Endothelial cell of umbilical vein (primary cell): ENCODE data around the gene KCNA5. TPM values are rescaled to one million over a fixed set of nuclear protein-coding genes. Genes with fewer than 3 reads are reported as not detected.

Source experiments
- BruUV-seq: library from RNA; stranded (reverse); fragments of 400-500 nt; replicated peaks from 2 replicates; lab custom pipeline; 2021; lab: Mats Ljungman, UMichigan
- CTCF ChIA-PET: fragments of 300-600, 350-600 bp; sonication (Branson Sonifier 250); formaldehyde crosslinking; loops from one replicate; lab custom pipeline; 2021; ENCODE audit warnings: antibody characterized with exemption, inconsistent platforms; lab: Charles Lee
- POLR2A ChIA-PET: fragments of 300-600, 350-600 bp; sonication (Branson Sonifier 250); formaldehyde crosslinking; loops from one replicate; lab custom pipeline; 2021; ENCODE audit warnings: antibody characterized with exemption, inconsistent platforms; lab: Charles Lee
- DNase-seq: peaks from one replicate; pipeline ENCODE4 v3.0.0-alpha.2; 2011; ENCODE audit warnings: low read depth, low spot score
- FAIRE-seq: peaks from 2 replicates; lab custom pipeline; 2011; peaks lifted over from hg19 to GRCh38; lab: Jason Lieb, UNC
- H2AFZ ChIP-seq: 2 replicates; pipeline ENCODE4 v1.6.0; 2012; ENCODE audit warnings: low read depth, low read length, control low read depth, inconsistent platforms
- H3K27ac ChIP-seq: 2 replicates; pipeline ENCODE4 v1.5.1; 2011; ENCODE audit warnings: low read depth, mild to moderate bottlenecking, control low read depth, low read length, moderate library complexity; ENCODE audit not compliant: insufficient read depth
- H3K27me3 ChIP-seq, 2 experiments: 2 replicates each; pipeline versions ENCODE4 v1.6.0 to v1.6.1; 2011; ENCODE audit warnings: low read length in 2 of 2, mixed read lengths in 1 of 2; ENCODE audit not compliant: control insufficient read depth in 2 of 2, insufficient read depth in 2 of 2
- H3K36me3 ChIP-seq, 2 experiments: 2 replicates in 1 of 2; 3 replicates in 1 of 2; pipeline ENCODE4 v1.5.1; 2011; ENCODE audit warnings: low read length in 2 of 2, mild to moderate bottlenecking in 1 of 2, moderate library complexity in 1 of 2; ENCODE audit not compliant: control insufficient read depth in 2 of 2, insufficient read depth in 2 of 2; ENCODE audit errors: extremely low read depth in 1 of 2
- H3K4me1 ChIP-seq: 3 replicates; pipeline ENCODE4 v1.5.1; 2011; ENCODE audit warnings: mild to moderate bottlenecking, low read length; ENCODE audit not compliant: control insufficient read depth, insufficient read depth; ENCODE audit errors: extremely low read depth
- H3K4me2 ChIP-seq: 2 replicates; pipeline ENCODE4 v1.6.1; 2011; ENCODE audit warnings: low read length, control low read depth, mixed read lengths; ENCODE audit not compliant: insufficient read depth
- H3K4me3 ChIP-seq, 3 experiments: fragments of 200-600 bp in 1 of 3; sonication (generic), shearing (Covaris generic) in 1 of 3; replicated peaks in 1 of 3; 2 replicates each; pipeline ENCODE4 v1.5.1; 2011 to 2016; ENCODE audit warnings: control low read depth in 3 of 3, low read length in 3 of 3, mild to moderate bottlenecking in 2 of 3, inconsistent platforms in 1 of 3, low read depth in 1 of 3, moderate library complexity in 1 of 3; ENCODE audit not compliant: insufficient read depth in 1 of 3
- H3K79me2 ChIP-seq: 2 replicates; pipeline ENCODE4 v1.6.0; 2012; ENCODE audit warnings: low read length, inconsistent platforms; ENCODE audit not compliant: control insufficient read depth, insufficient read depth
- H3K9ac ChIP-seq: replicated peaks from 2 replicates; pipeline ENCODE3; 2011; ENCODE audit warnings: low read length, control low read depth; ENCODE audit not compliant: insufficient read depth; ENCODE audit errors: extremely low read depth
- H3K9me1 ChIP-seq: replicated peaks from 3 replicates; pipeline ENCODE4 v1.6.0; 2011; ENCODE audit warnings: mild to moderate bottlenecking, low read length; ENCODE audit not compliant: control insufficient read depth, insufficient read depth; ENCODE audit errors: extremely low read depth
- H3K9me3 ChIP-seq: replicated peaks from 2 replicates; pipeline ENCODE4 v1.5.1; 2012; ENCODE audit warnings: low read length, inconsistent platforms; ENCODE audit not compliant: control insufficient read depth, insufficient read depth
- H4K20me1 ChIP-seq: replicated peaks from 2 replicates; pipeline ENCODE3; 2011; ENCODE audit warnings: mild to moderate bottlenecking, low read length; ENCODE audit not compliant: control insufficient read depth, insufficient read depth; ENCODE audit errors: extremely low read depth
- CTCF ChIP-seq, 2 donors: IDR thresholded peaks; 1 replicate in 1 of 2; 2 replicates in 1 of 2; pipeline ENCODE4 v1.5.1; 2011; ENCODE audit warnings: low read length in 2 of 2, mild to moderate bottlenecking in 2 of 2, moderate library complexity in 2 of 2, control low read depth in 1 of 2, inconsistent platforms in 1 of 2, low read depth in 1 of 2; ENCODE audit not compliant: insufficient read depth in 1 of 2; ENCODE audit errors: extremely low read depth in 1 of 2
- EZH2 ChIP-seq: IDR thresholded peaks from 2 replicates; pipeline ENCODE4 v1.6.1; 2012; ENCODE audit warnings: borderline replicate concordance, low read depth, mild to moderate bottlenecking, moderate library complexity, low read length, inconsistent platforms; ENCODE audit not compliant: severe bottlenecking
- FOS ChIP-seq: IDR thresholded peaks from 2 replicates; pipeline ENCODE4 v1.6.1; 2011; ENCODE audit warnings: mild to moderate bottlenecking, low read length, moderate library complexity, borderline replicate concordance; ENCODE audit not compliant: insufficient read depth
- GATA2 ChIP-seq: IDR thresholded peaks from 2 replicates; pipeline ENCODE4 v1.7.0; 2011; ENCODE audit warnings: low read depth, mild to moderate bottlenecking, moderate library complexity, mixed read lengths, low read length; ENCODE audit not compliant: insufficient read length, insufficient read depth
- JUN ChIP-seq: IDR thresholded peaks from 2 replicates; pipeline ENCODE4 v1.6.1; 2011; ENCODE audit warnings: borderline replicate concordance, low read depth; ENCODE audit not compliant: insufficient read length, insufficient read depth
- MAX ChIP-seq: IDR thresholded peaks from 2 replicates; pipeline ENCODE4 v1.6.1; 2011; ENCODE audit not compliant: insufficient read depth, insufficient read length
- MYC ChIP-seq: IDR thresholded peaks from one replicate; pipeline ENCODE4 v1.6.1; 2011; ENCODE audit warnings: mild to moderate bottlenecking, low read depth, low read length
- POLR2A ChIP-seq: IDR thresholded peaks from 2 replicates; pipeline ENCODE4 v1.6.1; 2012; ENCODE audit warnings: low read depth, mild to moderate bottlenecking, control low read depth, low read length
- POLR2AphosphoS5 ChIP-seq: IDR thresholded peaks from 2 replicates; pipeline ENCODE4 v1.6.1; 2012; ENCODE audit warnings: low read depth, mild to moderate bottlenecking, control low read depth, low read length, moderate library complexity; ENCODE audit not compliant: insufficient read depth
- dilution Hi-C: fragments of 300-500 bp; cut with MboI; formaldehyde crosslinking; loops from one replicate; pipeline ENCODE4 v1.15.0; 2019; ENCODE audit warnings: low sequenced_read_pairs; ENCODE audit not compliant: extremely low pct_ligation_motif_present
- intact Hi-C: fragments of 100-400 bp; cut with micrococcal nuclease; formaldehyde crosslinking; loops from one replicate; pipeline ENCODE4 v1.10.0; 2022
- polyA plus RNA-seq, 4 experiments: library from polyadenylated mRNA; depleted of rRNA in 3 of 4; stranded (reverse) in 3 of 4; unstranded in 1 of 4; fragments of >200 nt; gene quantifications; 2 replicates each; pipeline versions ENCODE4 v1.2.1 to v1.2.3, GENCODE V29; 2011 to 2012; ENCODE audit warnings: missing spikeins in 1 of 4
- total RNA-seq: library from RNA; stranded (reverse); gene quantifications from 2 replicates; pipeline ENCODE4 v1.2.3, GENCODE V29; 2021

KCNA5 gene
- total and polyA plus RNA-seq, 2 donors (not counting 3 experiments of a cell fraction or from before 2014, with no cell fraction given), result not detected

DNA sequence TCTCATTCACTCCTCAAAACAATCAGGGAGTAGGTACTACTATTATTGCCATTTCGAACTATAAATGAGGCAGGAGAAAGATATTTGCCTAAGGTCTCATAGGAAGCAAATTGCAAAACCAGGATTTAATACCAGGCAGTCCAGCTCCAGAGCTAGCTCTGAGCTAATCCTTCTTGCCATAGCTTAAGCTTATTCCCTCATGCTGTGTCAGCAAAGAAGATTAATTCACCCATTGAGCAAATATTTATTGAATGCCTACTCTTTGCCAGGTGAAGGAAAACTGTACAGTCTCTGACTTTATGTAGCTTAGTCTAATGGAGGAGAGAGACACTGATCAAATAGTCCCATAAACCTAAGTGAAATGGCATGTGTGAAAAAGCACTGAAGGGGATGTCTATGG lies 19.5 kb downstream of the KCNA5 start:
- Histone ChIP-seq H3K9me1 (no peaks in the 10 kb centered on the region), H2AFZ (no peak overlapping the region), H3K9me3 (no peaks in the 10 kb centered on the region), H3K79me2 (no peaks in the 10 kb centered on the region), H3K9ac (no peak overlapping the region), H3K4me3 (no peak overlapping the region), H3K27me3 (no peaks in the 10 kb centered on the region), H3K36me3 (no peaks in the 10 kb centered on the region), H4K20me1 (no peaks in the 10 kb centered on the region), H3K4me1 (no peaks in the 10 kb centered on the region), H3K4me2 (no peak overlapping the region), H3K27ac (no peak overlapping the region)
- FAIRE-seq, result no peak
- no TSS peak for BruUV-seq
- intact Hi-C loops, result no loop called here
- ChIA-PET CTCF (no interaction called here), POLR2A (no interaction called here)
- dilution Hi-C loops, result no loop called here
- no peak for DNase-seq
- no peak for TF ChIP-seq MAX
- TF ChIP-seq POLR2AphosphoS5, result no peak
- no peak for TF ChIP-seq GATA2
- no peak for TF ChIP-seq EZH2
- TF ChIP-seq CTCF (IDR thresholded peaks at IDR 0.05; ENCODE audit: extremely low read depth in 1 of 2, insufficient read depth in 1 of 2, low read depth in 1 of 2, low read length in 2 of 2), result no peak
- no peak for TF ChIP-seq MYC
- TF ChIP-seq POLR2A, result no peak
- no peak for TF ChIP-seq FOS
- no peak for TF ChIP-seq JUN
